KMS-11 (cell line): ENCODE measurements around the gene SPATA33.

Experiments
- H2AFZ ChIP-seq: fragments of 200-600 bp; sonication (generic); 2 replicates; pipeline ENCODE4 v1.6.1; 2016; ENCODE audit warnings: antibody characterized with exemption, mixed run types, low read depth
- H3K27ac ChIP-seq: fragments of 200-600 bp; sonication (generic); 2 replicates; pipeline ENCODE4 v1.6.1; 2016; ENCODE audit warnings: mild to moderate bottlenecking, mixed run types
- H3K27me3 ChIP-seq: fragments of 200-600 bp; sonication (generic); 2 replicates; pipeline ENCODE4 v1.6.1; 2017; ENCODE audit warnings: mild to moderate bottlenecking, low read depth, mixed run types, moderate library complexity; ENCODE audit not compliant: insufficient read depth
- H3K36me3 ChIP-seq: fragments of 200-600 bp; sonication (generic); 2 replicates; pipeline ENCODE4 v1.6.1; 2017; ENCODE audit warnings: mild to moderate bottlenecking, mixed run types; ENCODE audit not compliant: insufficient read depth
- H3K4me1 ChIP-seq: fragments of 200-600 bp; sonication (generic); 2 replicates; pipeline ENCODE4 v1.6.1; 2016; ENCODE audit warnings: mild to moderate bottlenecking, low read depth, mixed run types; ENCODE audit not compliant: poor library complexity, severe bottlenecking
- H3K4me2 ChIP-seq: fragments of 200-600 bp; sonication (generic); 2 replicates; pipeline ENCODE4 v1.7.0; 2016; ENCODE audit warnings: mild to moderate bottlenecking, mixed run types
- H3K4me3 ChIP-seq: fragments of 200-600 bp; sonication (generic); IDR thresholded peaks from 2 replicates; pipeline ENCODE4 v1.6.1; 2017; ENCODE audit warnings: low read depth, low read length, mixed read lengths; ENCODE audit not compliant: insufficient read depth
- H3K79me2 ChIP-seq: fragments of 200-600 bp; sonication (generic); 2 replicates; pipeline ENCODE4 v1.6.1; 2016; ENCODE audit warnings: low read depth, mixed run types; ENCODE audit not compliant: insufficient read depth
- H3K9ac ChIP-seq: fragments of 200-600 bp; sonication (generic); 2 replicates; pipeline ENCODE4 v1.6.1; 2016; ENCODE audit warnings: mild to moderate bottlenecking, mixed run types
- H4K20me1 ChIP-seq: fragments of 200-600 bp; sonication (generic); 2 replicates; pipeline ENCODE4 v1.6.1; 2016; ENCODE audit warnings: mild to moderate bottlenecking, mixed run types; ENCODE audit not compliant: insufficient read depth
- TF ChIP-seq, protein P1 (sequence below): fragments of 200-600 bp; sonication (generic); conservative IDR thresholded peaks from 2 replicates; pipeline ENCODE4 v1.6.1; 2017; ENCODE audit warnings: low read depth, mild to moderate bottlenecking, antibody characterized with exemption, low read length, moderate library complexity, mixed read lengths

SPATA33 gene

DNA sequence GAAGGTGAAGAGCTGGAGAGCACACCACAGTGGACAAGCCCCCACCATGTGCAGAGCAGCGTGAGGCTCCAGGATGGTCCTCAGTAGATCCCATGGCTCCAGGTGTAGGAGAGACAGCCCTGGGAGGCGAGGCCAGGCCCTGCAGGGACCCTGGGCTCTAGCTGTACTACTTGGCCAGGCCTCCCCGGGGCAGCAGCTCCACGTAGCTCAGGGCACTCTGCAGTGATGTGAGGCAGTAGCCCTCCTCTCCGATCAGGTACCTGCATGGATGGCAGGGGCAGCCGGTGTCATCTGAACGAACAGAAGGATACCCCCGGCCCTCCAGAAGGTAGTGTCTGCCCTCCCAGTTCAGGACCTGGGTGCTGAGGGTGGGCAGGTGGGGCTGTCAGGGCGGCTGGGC, 50.1 kb downstream of the SPATA33 start:
- no peak overlapping the region for H3K4me2 ChIP-seq
- H3K36me3 ChIP-seq, result no peaks in the 10 kb centered on the region
- H2AFZ ChIP-seq, result no peak overlapping the region
- no peaks in the 10 kb centered on the region for H3K27me3 ChIP-seq
- no peak overlapping the region for H3K4me3 ChIP-seq
- H3K4me1 ChIP-seq, result peaks cover 14% of the 10 kb centered on the region
- no peak overlapping the region for H3K27ac ChIP-seq
- peaks cover 10% of the 10 kb centered on the region for H3K79me2 ChIP-seq
- no peaks in the 10 kb centered on the region for H4K20me1 ChIP-seq
- TF ChIP-seq, protein P1, sequence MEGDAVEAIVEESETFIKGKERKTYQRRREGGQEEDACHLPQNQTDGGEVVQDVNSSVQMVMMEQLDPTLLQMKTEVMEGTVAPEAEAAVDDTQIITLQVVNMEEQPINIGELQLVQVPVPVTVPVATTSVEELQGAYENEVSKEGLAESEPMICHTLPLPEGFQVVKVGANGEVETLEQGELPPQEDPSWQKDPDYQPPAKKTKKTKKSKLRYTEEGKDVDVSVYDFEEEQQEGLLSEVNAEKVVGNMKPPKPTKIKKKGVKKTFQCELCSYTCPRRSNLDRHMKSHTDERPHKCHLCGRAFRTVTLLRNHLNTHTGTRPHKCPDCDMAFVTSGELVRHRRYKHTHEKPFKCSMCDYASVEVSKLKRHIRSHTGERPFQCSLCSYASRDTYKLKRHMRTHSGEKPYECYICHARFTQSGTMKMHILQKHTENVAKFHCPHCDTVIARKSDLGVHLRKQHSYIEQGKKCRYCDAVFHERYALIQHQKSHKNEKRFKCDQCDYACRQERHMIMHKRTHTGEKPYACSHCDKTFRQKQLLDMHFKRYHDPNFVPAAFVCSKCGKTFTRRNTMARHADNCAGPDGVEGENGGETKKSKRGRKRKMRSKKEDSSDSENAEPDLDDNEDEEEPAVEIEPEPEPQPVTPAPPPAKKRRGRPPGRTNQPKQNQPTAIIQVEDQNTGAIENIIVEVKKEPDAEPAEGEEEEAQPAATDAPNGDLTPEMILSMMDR, result no peak
- no peak overlapping the region for H3K9ac ChIP-seq

DNA sequence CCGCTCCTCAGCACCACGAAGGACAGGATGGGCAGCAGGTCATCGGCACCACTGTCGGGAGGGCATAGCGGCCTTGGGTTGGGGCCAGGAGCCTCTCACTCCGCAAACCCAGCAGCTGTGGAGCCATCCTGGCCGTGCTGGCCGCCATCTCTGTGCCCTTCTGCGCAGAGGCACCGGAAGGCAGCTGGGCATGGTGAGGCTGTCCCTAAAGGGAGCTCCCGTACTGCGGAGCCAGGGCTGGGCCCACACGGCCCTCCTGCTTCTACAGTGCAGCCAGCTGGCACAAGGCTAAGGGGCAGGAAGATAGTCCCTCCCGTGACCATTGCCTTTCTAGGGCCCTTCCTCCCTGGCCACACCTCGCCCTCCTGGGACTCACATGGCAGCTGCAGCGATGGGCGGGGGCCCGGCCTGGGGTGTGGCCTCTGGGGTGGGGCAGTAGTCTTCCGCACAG, 50.9 kb downstream of the SPATA33 start:
- Histone ChIP-seq H3K36me3 (no peaks in the 10 kb centered on the region; the same call in 1 of the 2 replicates), H3K9ac (no peak overlapping the region), H4K20me1 (no peaks in the 10 kb centered on the region), H3K27me3 (no peaks in the 10 kb centered on the region), H3K4me2 (no peak overlapping the region), H2AFZ (no peak overlapping the region), H3K4me1 (peaks cover 21% of the 10 kb centered on the region), H3K27ac (no peak overlapping the region), H3K4me3 (no peak overlapping the region), H3K79me2 (peaks cover 18% of the 10 kb centered on the region)
- TF ChIP-seq, protein P1, result no peak

DNA sequence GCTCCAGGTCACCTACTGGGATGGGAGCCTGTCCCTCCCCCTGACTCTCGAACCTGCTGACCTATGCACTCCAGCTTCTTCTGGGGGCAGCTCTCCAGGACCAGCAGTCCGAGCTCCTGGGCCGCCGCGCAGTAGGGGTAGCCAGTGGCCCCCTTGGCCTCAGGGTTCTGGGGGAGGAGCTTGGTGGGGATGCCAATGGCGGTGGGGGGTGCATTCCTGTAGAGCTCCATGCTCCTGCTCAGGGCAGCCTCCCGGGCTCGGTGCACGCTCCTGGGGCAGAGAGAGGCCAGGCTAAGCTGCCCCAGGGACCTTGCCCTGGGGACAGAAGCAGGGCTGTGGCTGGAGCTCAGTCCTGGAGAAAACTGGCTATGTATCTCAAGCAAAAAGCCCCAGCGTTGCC, 51.5 kb downstream of the SPATA33 start:
- Histone ChIP-seq H3K27ac (no peak overlapping the region), H3K79me2 (peaks cover 24% of the 10 kb centered on the region), H3K27me3 (no peaks in the 10 kb centered on the region), H2AFZ (no peak overlapping the region), H3K9ac (no peak overlapping the region), H3K36me3 (no peaks in the 10 kb centered on the region; the same call in 1 of the 2 replicates), H3K4me1 (peaks cover 25% of the 10 kb centered on the region), H4K20me1 (no peaks in the 10 kb centered on the region), H3K4me3 (no peak overlapping the region), H3K4me2 (no peak overlapping the region)
- TF ChIP-seq, protein P1, result no peak

DNA sequence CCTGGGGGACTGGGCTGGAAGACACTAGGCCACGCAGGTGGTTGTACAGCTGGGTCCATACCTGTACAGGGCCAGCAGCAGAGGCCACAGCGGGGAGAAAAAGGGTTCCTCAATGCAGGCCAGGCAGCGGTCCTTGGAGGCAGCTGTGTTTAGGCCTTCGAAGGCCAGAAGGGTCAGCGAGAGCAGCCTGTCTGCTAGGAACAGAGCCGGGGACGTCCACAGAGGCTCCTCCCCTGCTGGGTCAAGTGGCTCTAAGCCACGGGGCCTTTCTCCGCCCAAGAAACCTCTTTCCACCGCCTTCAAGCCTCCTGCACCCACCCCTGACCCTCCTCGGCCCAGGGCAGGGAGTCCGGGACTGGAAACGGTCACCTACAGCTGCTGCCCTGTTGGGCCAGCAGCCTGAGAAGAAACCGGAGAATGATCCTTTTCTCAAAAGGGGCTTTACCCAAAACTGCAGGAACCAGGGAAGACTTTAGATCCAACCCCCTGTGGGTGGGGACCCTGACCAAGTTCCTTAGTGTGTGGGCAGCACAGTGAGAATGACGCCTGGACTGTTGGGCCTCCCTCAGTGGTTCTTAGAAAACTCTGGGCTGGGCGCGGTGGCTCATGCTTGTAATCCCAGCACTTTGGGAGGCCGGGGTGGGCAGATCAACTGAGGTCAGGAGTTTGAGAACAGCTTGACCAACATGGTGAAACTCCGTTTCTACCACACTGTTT, 52.2 kb downstream of the SPATA33 start:
- no peak overlapping the region for H3K27ac ChIP-seq
- no peak overlapping the region for H3K9ac ChIP-seq

More for the DNA sequence above, 52.2 kb downstream of the SPATA33 start:
- Histone ChIP-seq H3K4me2 (no peak overlapping the region), H3K27me3 (no peaks in the 10 kb centered on the region), H3K36me3 (no peaks in the 10 kb centered on the region; the same call in 1 of the 2 replicates), H2AFZ (no peak overlapping the region), H3K79me2 (peaks cover 27% of the 10 kb centered on the region), H3K4me3 (no peak overlapping the region), H3K4me1 (peaks cover 25% of the 10 kb centered on the region), H4K20me1 (no peaks in the 10 kb centered on the region)
- TF ChIP-seq, protein P1, result no peak
